HepG2 (cell line): ENCODE results near the gene PXYLP1. TPM values are rescaled to one million over a fixed set of nuclear protein-coding genes. Genes with fewer than 3 reads are reported as not detected.

Source experiments
- ARNTL ChIP-seq: sonication (generic); formaldehyde crosslinking; IDR thresholded peaks from 2 replicates; pipeline ENCODE4 v1.4.0; 2020; ENCODE audit warnings: mild to moderate bottlenecking, missing genetic modification reagents
- DMAP1 ChIP-seq: IDR thresholded peaks from 2 replicates; pipeline ENCODE4 v1.6.1; 2016
- FOXP1 ChIP-seq, 2 experiments: fragments of 450-650 bp in 1 of 2; IDR thresholded peaks; 2 replicates each; pipeline ENCODE4 v1.6.1; 2017 to 2018; ENCODE audit warnings: antibody characterized with exemption in 1 of 2
- GATAD2A ChIP-seq: IDR thresholded peaks from 2 replicates; pipeline ENCODE4 v1.6.1; 2016
- IRF2 ChIP-seq: IDR thresholded peaks from 2 replicates; pipeline ENCODE4 v1.6.1; 2018; ENCODE audit warnings: missing genetic modification reagents, missing compliant biosample characterization
- KDM3A ChIP-seq: IDR thresholded peaks from 2 replicates; pipeline ENCODE4 v1.6.1; 2018; ENCODE audit warnings: low read depth, missing compliant biosample characterization
- MYNN ChIP-seq: sonication (generic); formaldehyde crosslinking; IDR thresholded peaks from 2 replicates; pipeline ENCODE4 v1.4.0; 2020; ENCODE audit warnings: mild to moderate bottlenecking, low read depth, missing genetic modification reagents
- NR3C1 ChIP-seq: sonication (generic); formaldehyde crosslinking; IDR thresholded peaks from 2 replicates; pipeline ENCODE4 v1.4.0; 2020; ENCODE audit warnings: missing genetic modification reagents
- PHF21A ChIP-seq: sonication (generic); formaldehyde crosslinking; IDR thresholded peaks from 2 replicates; pipeline ENCODE4 v1.5.0; 2020; ENCODE audit warnings: mild to moderate bottlenecking, missing genetic modification reagents
- RCOR2 ChIP-seq: IDR thresholded peaks from 2 replicates; pipeline ENCODE4 v1.6.1; 2016; ENCODE audit warnings: missing biosample characterization, missing genetic modification reagents
- SAFB2 ChIP-seq: sonication (generic); formaldehyde crosslinking; IDR thresholded peaks from 2 replicates; pipeline ENCODE4 v1.5.1; 2020; ENCODE audit warnings: missing genetic modification reagents, low read depth, mild to moderate bottlenecking, borderline replicate concordance
- SMAD9 ChIP-seq: sonication (generic); formaldehyde crosslinking; IDR thresholded peaks from 2 replicates; pipeline ENCODE4 v1.5.1; 2020; ENCODE audit warnings: mild to moderate bottlenecking, missing genetic modification reagents
- SMYD3 ChIP-seq: sonication (generic); formaldehyde crosslinking; IDR thresholded peaks from 2 replicates; pipeline ENCODE4 v1.8.1; 2023; ENCODE audit warnings: mild to moderate bottlenecking, missing genetic modification reagents
- XRCC5 ChIP-seq: fragments of 200-400 bp; formaldehyde crosslinking; optimal IDR thresholded peaks from 2 replicates; pipeline ENCODE3; 2017; ENCODE audit warnings: mild to moderate bottlenecking, low read length
- polyA plus RNA-seq, 8 experiments: library from polyadenylated mRNA; depleted of rRNA in 3 of 8; stranded (reverse) in 7 of 8; unstranded in 1 of 8; fragments of >200 nt; fragmentation: Illumina TruSeq in 4 of 8; extraction: Trizol in 4 of 8; gene quantifications; 2 replicates each; pipeline versions ENCODE4 v1.2.1 to v1.2.3, GENCODE V29; 2011 to 2016; ENCODE audit warnings: low read depth in 4 of 8, missing spikeins in 1 of 8, mixed read lengths in 1 of 8; ENCODE audit not compliant: insufficient read depth in 1 of 8
- total RNA-seq, 5 experiments: library from RNA; depleted of rRNA; stranded (reverse); fragments of >200 nt; fragmentation: Illumina TruSeq; extraction: Trizol; gene quantifications; 2 replicates each; pipeline ENCODE4 v1.2.3, GENCODE V29; 2016; ENCODE audit warnings: low read depth in 1 of 5
- TF ChIP-seq, protein P1 (sequence below): sonication (generic); formaldehyde crosslinking; IDR thresholded peaks from 2 replicates; pipeline ENCODE4 v1.9.0; 2022; ENCODE audit warnings: missing genetic modification reagents, mild to moderate bottlenecking, borderline replicate concordance
- TF ChIP-seq, protein P2 (sequence below), 2 experiments: sonication (generic) in 1 of 2; formaldehyde crosslinking in 1 of 2; IDR thresholded peaks; 2 replicates each; pipeline versions ENCODE4 v1.4.0 to v1.6.1; 2016 to 2020; ENCODE audit warnings: borderline replicate concordance in 1 of 2, low read depth in 1 of 2, mild to moderate bottlenecking in 1 of 2, missing genetic modification reagents in 1 of 2
- TF ChIP-seq, protein P3 (sequence below): sonication (generic); formaldehyde crosslinking; IDR thresholded peaks from 2 replicates; pipeline ENCODE4 v1.4.0; 2020; ENCODE audit warnings: low read depth, missing genetic modification reagents
- TF ChIP-seq, protein P4 (sequence below): sonication (generic); formaldehyde crosslinking; IDR thresholded peaks from 2 replicates; pipeline ENCODE4 v1.4.0; 2020; ENCODE audit warnings: missing genetic modification reagents

PXYLP1 gene
- total and polyA plus RNA-seq, 2 of the 13 experiments (the other 11 are each of a cell fraction or from before 2014, with no cell fraction given): 4.9 to 8.1 TPM

DNA sequence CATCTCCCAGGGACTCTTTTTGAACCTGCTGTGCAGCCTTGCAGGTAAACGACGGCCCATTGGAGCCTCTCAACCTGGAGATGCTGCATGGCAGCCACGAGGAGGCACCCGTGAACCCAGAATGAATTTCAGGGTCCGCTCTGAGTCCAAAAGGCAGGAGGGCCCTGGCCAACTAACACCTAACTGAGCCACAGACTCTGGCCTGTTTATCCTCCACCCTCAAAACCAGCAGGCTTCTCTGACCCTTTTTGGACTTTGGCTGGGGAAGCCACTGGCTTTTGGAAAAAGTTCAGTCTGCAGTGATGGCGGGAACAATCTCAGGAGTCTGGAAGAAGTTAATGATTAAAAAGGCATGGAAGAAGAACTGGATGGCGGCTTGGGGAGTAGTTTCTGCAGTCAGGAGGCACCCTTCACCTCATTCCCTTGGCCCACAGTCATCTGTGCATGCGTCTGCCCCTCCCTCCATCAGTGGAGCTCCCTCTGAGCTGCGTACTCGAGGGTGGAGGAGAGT is 4.1 kb downstream of the PXYLP1 start (continued):
- TF ChIP-seq MYNN (CRISPR knock-in tag): no peak
- 0 out of 2 replicates have a peak, but pooled peaks have one; percentile 59 for TF ChIP-seq KDM3A (CRISPR knock-in tag)
- TF ChIP-seq GATAD2A: peak; percentile 51; the same call in 1 of the 2 replicates
- TF ChIP-seq, protein P1, sequence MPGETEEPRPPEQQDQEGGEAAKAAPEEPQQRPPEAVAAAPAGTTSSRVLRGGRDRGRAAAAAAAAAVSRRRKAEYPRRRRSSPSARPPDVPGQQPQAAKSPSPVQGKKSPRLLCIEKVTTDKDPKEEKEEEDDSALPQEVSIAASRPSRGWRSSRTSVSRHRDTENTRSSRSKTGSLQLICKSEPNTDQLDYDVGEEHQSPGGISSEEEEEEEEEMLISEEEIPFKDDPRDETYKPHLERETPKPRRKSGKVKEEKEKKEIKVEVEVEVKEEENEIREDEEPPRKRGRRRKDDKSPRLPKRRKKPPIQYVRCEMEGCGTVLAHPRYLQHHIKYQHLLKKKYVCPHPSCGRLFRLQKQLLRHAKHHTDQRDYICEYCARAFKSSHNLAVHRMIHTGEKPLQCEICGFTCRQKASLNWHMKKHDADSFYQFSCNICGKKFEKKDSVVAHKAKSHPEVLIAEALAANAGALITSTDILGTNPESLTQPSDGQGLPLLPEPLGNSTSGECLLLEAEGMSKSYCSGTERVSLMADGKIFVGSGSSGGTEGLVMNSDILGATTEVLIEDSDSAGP (CRISPR knock-in tag): peak; percentile 63; the same call in 1 of the 2 replicates
- TF ChIP-seq DMAP1: peak; percentile 22; the same call in 1 of the 2 replicates
- no peak for TF ChIP-seq SMYD3 (CRISPR knock-in tag)
- TF ChIP-seq ARNTL (CRISPR knock-in tag): peak; percentile 30; the same call in 1 of the 2 replicates
- TF ChIP-seq NR3C1: no peak
- TF ChIP-seq, protein P2, sequence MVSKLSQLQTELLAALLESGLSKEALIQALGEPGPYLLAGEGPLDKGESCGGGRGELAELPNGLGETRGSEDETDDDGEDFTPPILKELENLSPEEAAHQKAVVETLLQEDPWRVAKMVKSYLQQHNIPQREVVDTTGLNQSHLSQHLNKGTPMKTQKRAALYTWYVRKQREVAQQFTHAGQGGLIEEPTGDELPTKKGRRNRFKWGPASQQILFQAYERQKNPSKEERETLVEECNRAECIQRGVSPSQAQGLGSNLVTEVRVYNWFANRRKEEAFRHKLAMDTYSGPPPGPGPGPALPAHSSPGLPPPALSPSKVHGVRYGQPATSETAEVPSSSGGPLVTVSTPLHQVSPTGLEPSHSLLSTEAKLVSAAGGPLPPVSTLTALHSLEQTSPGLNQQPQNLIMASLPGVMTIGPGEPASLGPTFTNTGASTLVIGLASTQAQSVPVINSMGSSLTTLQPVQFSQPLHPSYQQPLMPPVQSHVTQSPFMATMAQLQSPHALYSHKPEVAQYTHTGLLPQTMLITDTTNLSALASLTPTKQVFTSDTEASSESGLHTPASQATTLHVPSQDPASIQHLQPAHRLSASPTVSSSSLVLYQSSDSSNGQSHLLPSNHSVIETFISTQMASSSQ (IDR thresholded peaks at IDR 0.05; ENCODE audit: low read depth): peak; percentile 91
- TF ChIP-seq, protein P2 (CRISPR knock-in tag; IDR thresholded peaks at IDR 0.05; ENCODE audit: borderline replicate concordance): peak; percentile 94
- TF ChIP-seq RCOR2: peak; percentile 68; the same call in 1 of the 2 replicates
- TF ChIP-seq, protein P3, sequence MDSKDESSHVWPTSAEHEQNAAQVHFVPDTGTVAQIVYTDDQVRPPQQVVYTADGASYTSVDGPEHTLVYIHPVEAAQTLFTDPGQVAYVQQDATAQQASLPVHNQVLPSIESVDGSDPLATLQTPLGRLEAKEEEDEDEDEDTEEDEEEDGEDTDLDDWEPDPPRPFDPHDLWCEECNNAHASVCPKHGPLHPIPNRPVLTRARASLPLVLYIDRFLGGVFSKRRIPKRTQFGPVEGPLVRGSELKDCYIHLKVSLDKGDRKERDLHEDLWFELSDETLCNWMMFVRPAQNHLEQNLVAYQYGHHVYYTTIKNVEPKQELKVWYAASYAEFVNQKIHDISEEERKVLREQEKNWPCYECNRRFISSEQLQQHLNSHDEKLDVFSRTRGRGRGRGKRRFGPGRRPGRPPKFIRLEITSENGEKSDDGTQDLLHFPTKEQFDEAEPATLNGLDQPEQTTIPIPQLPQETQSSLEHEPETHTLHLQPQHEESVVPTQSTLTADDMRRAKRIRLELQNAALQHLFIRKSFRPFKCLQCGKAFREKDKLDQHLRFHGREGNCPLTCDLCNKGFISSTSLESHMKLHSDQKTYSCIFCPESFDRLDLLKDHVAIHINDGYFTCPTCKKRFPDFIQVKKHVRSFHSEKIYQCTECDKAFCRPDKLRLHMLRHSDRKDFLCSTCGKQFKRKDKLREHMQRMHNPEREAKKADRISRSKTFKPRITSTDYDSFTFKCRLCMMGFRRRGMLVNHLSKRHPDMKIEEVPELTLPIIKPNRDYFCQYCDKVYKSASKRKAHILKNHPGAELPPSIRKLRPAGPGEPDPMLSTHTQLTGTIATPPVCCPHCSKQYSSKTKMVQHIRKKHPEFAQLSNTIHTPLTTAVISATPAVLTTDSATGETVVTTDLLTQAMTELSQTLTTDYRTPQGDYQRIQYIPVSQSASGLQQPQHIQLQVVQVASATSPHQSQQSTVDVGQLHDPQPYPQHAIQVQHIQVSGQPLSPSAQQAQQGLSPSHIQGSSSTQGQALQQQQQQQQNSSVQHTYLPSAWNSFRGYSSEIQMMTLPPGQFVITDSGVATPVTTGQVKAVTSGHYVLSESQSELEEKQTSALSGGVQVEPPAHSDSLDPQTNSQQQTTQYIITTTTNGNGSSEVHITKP (CRISPR knock-in tag): no peak
- peak; percentile 52; the same call in 1 of the 2 replicates for TF ChIP-seq IRF2 (CRISPR knock-in tag)
- peak; percentile 79 for TF ChIP-seq PHF21A
- TF ChIP-seq XRCC5: peak; percentile 76
- TF ChIP-seq SMAD9: no peak
- no peak for TF ChIP-seq SAFB2 (CRISPR knock-in tag)
- no peak for TF ChIP-seq FOXP1 (IDR thresholded peaks at IDR 0.05)
- TF ChIP-seq FOXP1 (CRISPR knock-in tag; IDR thresholded peaks at IDR 0.05): 0 out of 2 replicates have a peak, but pooled peaks have one; percentile 7
- TF ChIP-seq, protein P4, sequence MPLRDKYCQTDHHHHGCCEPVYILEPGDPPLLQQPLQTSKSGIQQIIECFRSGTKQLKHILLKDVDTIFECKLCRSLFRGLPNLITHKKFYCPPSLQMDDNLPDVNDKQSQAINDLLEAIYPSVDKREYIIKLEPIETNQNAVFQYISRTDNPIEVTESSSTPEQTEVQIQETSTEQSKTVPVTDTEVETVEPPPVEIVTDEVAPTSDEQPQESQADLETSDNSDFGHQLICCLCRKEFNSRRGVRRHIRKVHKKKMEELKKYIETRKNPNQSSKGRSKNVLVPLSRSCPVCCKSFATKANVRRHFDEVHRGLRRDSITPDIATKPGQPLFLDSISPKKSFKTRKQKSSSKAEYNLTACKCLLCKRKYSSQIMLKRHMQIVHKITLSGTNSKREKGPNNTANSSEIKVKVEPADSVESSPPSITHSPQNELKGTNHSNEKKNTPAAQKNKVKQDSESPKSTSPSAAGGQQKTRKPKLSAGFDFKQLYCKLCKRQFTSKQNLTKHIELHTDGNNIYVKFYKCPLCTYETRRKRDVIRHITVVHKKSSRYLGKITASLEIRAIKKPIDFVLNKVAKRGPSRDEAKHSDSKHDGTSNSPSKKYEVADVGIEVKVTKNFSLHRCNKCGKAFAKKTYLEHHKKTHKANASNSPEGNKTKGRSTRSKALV (CRISPR knock-in tag): 0 out of 2 replicates have a peak, but pooled peaks have one; percentile 60
